NCI-H128 (cell line): ENCODE data around the gene FHOD3.

Experiments
- DNase-seq: peaks from one replicate; lab custom pipeline; 2025; ENCODE audit not compliant: unreplicated experiment; lab: John Stamatoyannopoulos, UW

Gene FHOD3

DNA sequence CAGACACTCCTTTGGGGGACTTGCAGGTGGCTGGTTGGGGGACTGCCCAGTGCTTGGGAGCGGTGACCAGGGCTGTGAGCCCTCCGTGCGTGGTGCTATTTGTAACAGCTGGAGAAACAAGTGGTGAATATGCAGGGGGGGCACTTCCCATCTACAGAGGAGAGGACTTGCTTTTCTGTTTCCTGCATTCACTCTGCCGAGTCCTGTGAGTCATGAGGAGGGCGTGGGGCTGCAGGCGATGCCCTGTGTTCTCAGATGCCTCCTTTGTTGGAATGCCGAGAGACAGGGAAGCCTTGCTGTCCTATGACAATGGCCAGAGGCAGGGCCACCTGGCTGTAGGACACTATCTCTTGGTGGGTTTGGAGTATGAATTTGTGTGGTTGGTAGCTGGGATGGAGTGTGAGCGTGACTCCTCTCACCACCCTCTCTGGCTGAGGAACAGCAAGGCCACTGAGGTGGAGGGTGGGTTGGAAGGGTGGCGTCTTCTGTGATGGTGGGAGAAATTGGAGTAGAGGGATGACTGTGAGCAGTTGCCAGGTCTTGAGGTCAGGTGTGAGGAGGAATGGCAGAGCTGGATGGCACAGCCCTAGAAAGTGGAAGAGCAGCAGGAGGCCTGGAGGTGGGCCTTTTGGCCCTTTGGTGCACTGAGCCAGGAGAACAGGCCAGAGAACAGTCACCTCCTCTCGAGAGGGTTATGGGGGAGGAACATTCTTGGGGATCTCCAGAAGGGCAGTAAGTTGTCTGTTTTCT, 24.3 kb downstream of the FHOD3 start:
- DNase-seq, result no peak

DNA sequence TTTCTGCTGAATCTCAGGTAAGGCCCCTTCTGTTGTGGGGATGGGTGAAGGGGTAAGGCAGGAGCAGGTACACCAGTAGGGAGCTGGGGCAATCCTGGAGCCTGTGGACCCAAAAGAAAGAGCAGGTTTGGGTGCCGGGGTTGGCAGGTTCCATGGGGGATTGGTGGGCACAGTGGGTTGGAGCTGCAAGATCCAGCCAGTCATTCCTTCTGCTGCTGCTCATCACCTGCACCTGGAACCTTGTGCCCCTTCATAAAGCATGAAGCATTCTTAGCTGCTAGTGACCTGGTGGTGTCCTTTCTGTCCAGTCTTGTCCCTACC, 24.9 kb downstream of the FHOD3 start:
- no peak for DNase-seq

DNA sequence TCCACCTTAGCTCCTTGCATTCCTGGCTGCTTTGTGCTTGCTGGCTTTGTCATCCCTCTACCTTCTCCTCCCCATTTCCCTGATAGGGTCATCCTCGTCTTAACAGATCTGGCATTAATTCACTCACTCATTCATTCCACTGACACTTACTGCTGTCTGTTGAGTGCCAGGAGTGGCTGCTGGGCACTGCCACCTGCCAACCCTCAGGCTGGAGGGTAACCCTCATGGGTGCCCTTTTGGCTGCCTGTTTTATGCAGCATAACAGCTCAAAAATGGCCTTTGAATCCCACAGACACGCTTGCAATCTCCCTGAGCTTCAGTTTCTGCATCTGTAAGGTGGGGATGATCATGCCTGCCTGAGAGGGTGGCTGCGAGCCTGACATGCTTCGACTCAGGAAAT, 25.2 kb downstream of the FHOD3 start:
- DNase-seq, result no peak

GRCh38 chr18:36323421-36323820, 25.9 kb downstream of the FHOD3 start:
- DNase-seq, result no peak

DNA sequence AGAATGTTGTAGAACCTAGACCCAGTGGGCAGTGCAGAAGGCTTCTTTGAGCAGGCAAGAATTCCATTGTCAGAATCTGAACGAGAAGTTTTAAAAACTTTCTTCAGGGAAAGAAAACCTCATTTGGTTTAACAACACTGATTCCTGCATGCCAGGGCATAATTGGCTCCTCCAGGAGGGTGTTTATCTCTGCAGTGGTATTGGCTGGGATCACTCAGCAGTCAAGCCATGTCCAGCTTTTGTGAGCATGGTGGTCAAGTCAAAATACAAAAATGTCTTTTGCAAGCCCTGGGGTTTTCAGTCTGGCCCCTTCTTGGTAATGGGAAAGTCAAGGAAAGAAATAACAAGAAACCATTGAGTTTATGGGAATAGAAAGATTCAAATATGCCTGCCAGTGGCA, 28.3 kb downstream of the FHOD3 start:
- DNase-seq, result no peak

- no peak for DNase-seq
These were observed 29.3 kb downstream of the FHOD3 start for GRCh38 chr18:36326771-36327170.

GRCh38 chr18:36327352-36328316, 30.1 kb downstream of the FHOD3 start:
- DNase-seq, result no peak

DNA sequence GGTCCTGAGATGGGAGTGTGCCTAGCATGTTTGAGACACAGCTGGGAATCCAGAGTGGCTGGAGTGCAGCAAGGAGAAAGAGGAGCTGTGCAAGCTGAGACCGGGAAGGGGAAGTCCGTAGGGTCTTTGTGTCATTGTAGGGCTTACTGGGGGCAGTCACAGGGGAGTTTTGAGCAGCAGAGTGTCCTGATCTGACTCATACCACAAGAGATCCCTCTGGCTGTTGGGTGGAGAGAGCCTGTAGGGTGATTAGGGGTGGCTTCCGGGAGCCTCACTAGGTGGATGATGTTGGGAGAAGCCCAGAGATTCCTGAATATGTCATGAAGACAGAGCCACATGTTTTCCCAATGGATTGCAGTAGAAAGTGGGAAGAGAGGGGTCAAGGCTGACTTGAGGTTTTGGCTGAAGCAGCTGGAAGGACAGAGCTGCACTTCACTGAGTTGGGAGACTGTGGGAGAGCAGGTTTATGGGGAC, 30.9 kb downstream of the FHOD3 start:
- no peak for DNase-seq

DNA sequence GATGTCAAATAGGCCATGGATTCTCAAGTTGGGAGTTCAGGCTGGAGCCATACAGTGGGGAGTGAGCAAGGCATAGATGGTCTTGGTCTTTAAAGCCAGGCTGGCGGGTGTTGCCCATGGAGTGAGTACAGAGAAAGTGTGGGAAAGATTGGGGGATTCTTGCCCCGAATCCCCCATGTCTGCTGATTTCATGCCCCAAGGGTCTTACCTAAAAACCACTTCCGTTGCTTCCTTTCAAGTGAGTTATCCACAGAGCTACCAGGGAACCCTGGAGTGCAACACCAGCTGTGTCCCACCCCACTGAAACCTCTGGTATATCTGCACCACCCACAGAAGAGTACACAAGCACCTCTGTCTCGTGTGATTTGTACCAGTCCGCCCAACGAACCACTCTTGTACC, 31.4 kb downstream of the FHOD3 start:
- DNase-seq, result no peak

GRCh38 chr18:36329684-36330434, 32.3 kb downstream of the FHOD3 start:
- DNase-seq, result no peak

- no peak for DNase-seq
These were observed 33.0 kb downstream of the FHOD3 start for GRCh38 chr18:36330435-36331052.

DNA sequence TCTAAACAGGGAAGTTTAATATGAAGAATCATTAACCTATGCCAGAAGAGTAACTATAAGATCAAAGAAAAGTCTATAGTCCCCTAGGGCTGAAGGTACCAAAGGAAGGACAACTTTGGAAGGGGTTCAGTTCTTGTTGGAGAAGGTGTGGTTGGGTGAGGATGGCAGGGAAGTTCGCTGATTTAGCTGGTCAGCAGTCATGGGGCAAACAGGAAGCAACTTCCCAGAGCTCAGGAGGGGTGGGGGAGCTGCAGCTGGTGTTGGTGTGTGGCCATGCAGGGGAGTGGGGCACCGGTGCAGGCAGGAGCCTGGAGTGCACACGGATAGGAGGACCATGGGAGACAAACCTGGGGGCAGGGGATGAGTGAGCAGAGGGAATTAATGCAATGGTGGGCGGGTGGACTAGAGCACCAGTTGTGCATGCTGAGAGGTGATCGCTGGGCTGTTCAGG, 34.0 kb downstream of the FHOD3 start:
- no peak for DNase-seq

DNA sequence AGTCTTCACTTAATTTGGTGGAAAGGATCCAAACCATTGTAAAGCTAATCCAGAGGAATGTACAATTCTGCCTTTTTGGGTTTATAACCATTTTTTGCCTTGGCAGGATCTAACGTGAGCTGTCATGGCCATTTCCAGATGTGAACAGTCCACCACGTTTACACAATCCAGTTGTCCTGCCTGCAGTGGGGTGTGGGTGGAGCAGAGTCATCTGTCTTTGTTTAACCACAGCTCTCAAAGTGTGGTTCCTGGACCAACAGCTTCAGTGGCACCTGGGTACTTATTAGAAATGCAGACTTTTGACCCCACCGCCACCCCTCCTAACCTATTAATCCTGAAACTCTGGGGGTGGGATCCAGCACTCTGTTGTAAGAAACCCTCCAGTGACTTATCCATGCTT, 35.9 kb downstream of the FHOD3 start:
- no peak for DNase-seq

DNA sequence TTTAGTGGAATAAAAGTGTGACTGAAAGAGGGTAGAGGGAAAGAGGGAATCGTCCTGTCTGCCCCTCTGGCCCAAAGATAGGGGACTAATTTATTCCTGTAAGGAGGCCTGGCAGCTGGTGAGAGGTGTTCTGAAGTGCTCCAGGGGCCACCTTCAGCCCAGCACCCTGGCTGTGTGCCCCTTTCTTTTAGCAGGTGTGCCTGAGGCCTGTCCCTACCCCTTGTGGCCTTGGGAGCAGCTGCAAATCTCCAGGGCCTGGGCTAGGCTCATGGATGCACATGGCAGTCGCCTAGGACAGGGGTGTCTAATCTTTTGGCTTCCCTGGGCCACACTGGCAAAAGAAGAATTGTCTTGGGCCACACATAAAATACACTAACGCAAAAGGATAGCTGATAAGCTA, 37.3 kb downstream of the FHOD3 start:
- no peak for DNase-seq

GRCh38 chr18:36335476-36336279, 38.2 kb downstream of the FHOD3 start:
- no peak for DNase-seq

DNA sequence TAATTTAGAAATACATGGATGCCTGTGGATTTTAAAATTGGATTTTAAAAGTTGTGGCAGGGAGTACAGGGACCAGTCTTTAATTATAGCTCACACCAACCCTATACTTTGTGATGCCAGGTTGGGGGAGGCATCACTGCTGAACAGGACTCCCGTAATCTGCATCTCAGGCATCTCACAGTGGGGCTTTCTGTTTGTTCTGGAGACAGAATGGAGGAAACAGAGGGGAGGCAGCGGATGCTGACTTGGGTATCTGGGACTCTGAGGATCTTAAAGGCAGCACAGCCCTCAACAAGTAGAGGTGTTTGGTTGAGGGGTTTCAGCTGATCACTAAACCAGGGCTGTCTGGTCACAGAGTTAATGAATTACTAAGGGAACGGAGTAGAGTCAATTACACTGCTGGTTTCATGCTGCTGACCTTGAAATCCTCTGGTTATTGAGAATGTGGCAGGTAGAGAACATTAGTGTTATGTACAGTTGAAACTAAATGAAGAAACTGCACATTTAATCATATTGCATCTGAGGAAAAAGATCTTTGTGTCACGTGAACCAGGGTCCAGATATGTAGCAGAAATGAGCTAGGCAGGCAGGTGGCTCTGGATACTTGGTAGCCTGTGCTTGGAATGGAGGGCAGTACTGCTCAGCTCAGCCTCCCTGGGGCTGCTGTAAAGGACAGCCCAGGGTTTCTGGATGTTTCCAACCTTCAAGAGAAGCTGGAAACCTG, 40.3 kb downstream of the FHOD3 start:
- DNase-seq, result no peak

DNA sequence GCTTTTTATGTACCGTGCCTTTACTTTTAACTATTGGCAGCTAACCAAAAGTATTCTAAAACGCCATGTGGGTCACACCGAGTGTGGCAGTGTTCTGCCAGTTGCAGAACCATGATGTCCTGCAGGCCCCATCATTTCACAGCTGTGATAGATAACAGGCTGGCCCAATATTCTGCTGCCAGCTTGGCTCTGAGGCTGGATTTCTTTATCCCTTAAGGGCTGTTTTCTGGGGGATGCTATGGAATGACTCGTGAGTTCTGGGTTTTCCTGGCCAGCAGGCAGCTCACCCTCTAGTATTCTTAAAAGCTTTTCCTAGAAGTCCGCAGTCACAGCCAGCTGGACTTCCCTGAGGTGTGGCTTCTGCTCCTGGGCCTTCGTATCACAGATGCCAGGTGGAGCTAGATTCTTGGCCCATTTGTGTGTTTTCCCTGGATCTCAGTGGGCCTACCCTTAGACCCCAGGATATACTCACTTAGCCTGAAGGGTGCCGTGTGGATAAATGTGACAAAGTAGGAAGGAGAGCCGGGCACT, 41.0 kb downstream of the FHOD3 start:
- no peak for DNase-seq

- DNase-seq, result no peak
These were observed 42.7 kb downstream of the FHOD3 start for GRCh38 chr18:36340246-36340645.

- no peak for DNase-seq
These were observed 44.4 kb downstream of the FHOD3 start for GRCh38 chr18:36341944-36342343.
